B cell (primary cell): ENCODE measurements around the gene CBARP. TPM values are rescaled to one million over a fixed set of nuclear protein-coding genes. Genes with fewer than 3 reads are reported as not detected.

Experiments used
- ATAC-seq: fragments of 200-7000 bp; cut with Tn5 transposase; one replicate; pipeline ENCODE4 v1.10.0; 2021; ENCODE audit warnings: low read depth, mild to moderate bottlenecking, moderate number of reproducible peaks, moderate library complexity
- CTCF ChIA-PET: fragments of 350-600 bp; sonication (Branson Sonifier 250); formaldehyde crosslinking; loops from one replicate; lab custom pipeline; 2021; ENCODE audit warnings: antibody characterized with exemption, inconsistent platforms; lab: Charles Lee
- POLR2A ChIA-PET: fragments of 350-600 bp; sonication (Branson Sonifier 250); formaldehyde crosslinking; loops from one replicate; lab custom pipeline; 2021; ENCODE audit warnings: antibody characterized with exemption; lab: Charles Lee
- DNase-seq: peaks from one replicate; pipeline ENCODE4 v3.0.0; 2013
- H2AFZ ChIP-seq: 2 replicates; pipeline ENCODE4 v1.6.1; 2012; ENCODE audit warnings: mild to moderate bottlenecking, low read depth, low read length; ENCODE audit not compliant: insufficient read depth, poor library complexity, severe bottlenecking
- H3K27ac ChIP-seq, 2 donors: 1 replicate in 1 of 2; 2 replicates in 1 of 2; pipeline ENCODE4 v1.5.1; 2012 to 2013; ENCODE audit warnings: low read length in 2 of 2, mild to moderate bottlenecking in 2 of 2, moderate library complexity in 1 of 2
- H3K27me3 ChIP-seq, 4 experiments: fragments of 200-600 bp in 1 of 4; sonication (generic) in 1 of 4; replicated peaks in 1 of 4; 1 replicate in 2 of 4; 2 replicates in 2 of 4; pipeline versions ENCODE4 v1.6.1 to v1.7.0; 2013 to 2016; ENCODE audit warnings: low read length in 3 of 4, mild to moderate bottlenecking in 2 of 4, mixed read lengths in 1 of 4, moderate library complexity in 1 of 4; ENCODE audit not compliant: insufficient read depth in 4 of 4, control insufficient read depth in 3 of 4; ENCODE audit errors: control extremely low read depth in 1 of 4
- H3K36me3 ChIP-seq, 2 experiments: replicated peaks in 1 of 2; 1 replicate in 1 of 2; 2 replicates in 1 of 2; pipeline versions ENCODE4 v1.6.1 to v1.7.1; 2013; ENCODE audit warnings: low read length in 1 of 2; ENCODE audit not compliant: insufficient read depth in 2 of 2, control insufficient read depth in 1 of 2; ENCODE audit errors: control extremely low read depth in 1 of 2, extremely low read depth in 1 of 2
- H3K4me1 ChIP-seq, 2 donors: fragments of 200-600 bp in 1 of 2; sonication (generic) in 1 of 2; 1 replicate in 1 of 2; 2 replicates in 1 of 2; pipeline versions ENCODE4 v1.5.1 to v1.6.1; 2013 to 2017; ENCODE audit warnings: low read length in 2 of 2; ENCODE audit not compliant: control insufficient read depth in 2 of 2, insufficient read depth in 2 of 2
- H3K4me2 ChIP-seq: replicated peaks from 2 replicates; pipeline ENCODE3; 2012; ENCODE audit warnings: mild to moderate bottlenecking, low read depth, low read length; ENCODE audit not compliant: poor library complexity, severe bottlenecking
- H3K4me3 ChIP-seq, 5 experiments: fragments of 200-600 bp in 1 of 5; sonication (generic) in 1 of 5; 1 replicate in 3 of 5; 2 replicates in 2 of 5; pipeline versions ENCODE4 v1.5.1 to v1.7.0; 2011 to 2016; ENCODE audit warnings: low read length in 4 of 5, mild to moderate bottlenecking in 4 of 5, low read depth in 2 of 5, control low read depth in 1 of 5, moderate library complexity in 1 of 5; ENCODE audit not compliant: insufficient read depth in 1 of 5; ENCODE audit errors: control extremely low read depth in 1 of 5, extremely low read depth in 1 of 5
- H3K79me2 ChIP-seq: fragments of 200-600 bp; sonication (generic); one replicate; pipeline ENCODE4 v1.6.0; 2016; ENCODE audit warnings: low read length; ENCODE audit not compliant: control insufficient read depth, insufficient read depth
- H3K9ac ChIP-seq: fragments of 200-600 bp; sonication (generic); 2 replicates; pipeline ENCODE4 v1.6.1; 2017; ENCODE audit warnings: mild to moderate bottlenecking, low read length, moderate library complexity
- H3K9me3 ChIP-seq, 3 donors: one replicate each; pipeline versions ENCODE4 v1.6.1 to v1.7.1; 2013; ENCODE audit warnings: low read length in 2 of 3; ENCODE audit not compliant: control insufficient read depth in 2 of 3, insufficient read depth in 1 of 3; ENCODE audit errors: control extremely low read depth in 1 of 3
- H4K20me1 ChIP-seq: 2 replicates; pipeline ENCODE4 v1.6.0; 2012; ENCODE audit warnings: mild to moderate bottlenecking, low read length; ENCODE audit not compliant: insufficient read depth, control insufficient read depth, poor library complexity, severe bottlenecking
- H3K27ac Mint-ChIP-seq: one replicate; pipeline ENCODE4 v1.8.0; 2021; ENCODE audit warnings: mixed read lengths
- H3K27me3 Mint-ChIP-seq: one replicate; pipeline ENCODE4 v1.8.0; 2021; ENCODE audit warnings: mixed read lengths
- H3K4me1 Mint-ChIP-seq: one replicate; pipeline ENCODE4 v1.8.0; 2021; ENCODE audit warnings: mixed read lengths
- H3K4me3 Mint-ChIP-seq: one replicate; pipeline ENCODE4 v1.8.0; 2021; ENCODE audit warnings: mixed read lengths
- H3K9me3 Mint-ChIP-seq: one replicate; pipeline ENCODE4 v1.8.0; 2022; ENCODE audit warnings: mixed read lengths; ENCODE audit not compliant: insufficient read depth
- CTCF ChIP-seq: fragments of 200-600 bp; IDR thresholded peaks from one replicate; pipeline ENCODE4 v1.8.0; 2022; ENCODE audit warnings: antibody characterized with exemption, mild to moderate bottlenecking
- EZH2 ChIP-seq: IDR thresholded peaks from 2 replicates; pipeline ENCODE4 v1.6.1; 2012; ENCODE audit warnings: borderline replicate concordance, low read depth, mild to moderate bottlenecking, moderate library complexity, low read length; ENCODE audit not compliant: insufficient read depth, poor library complexity, severe bottlenecking
- WGBS: methylation state at CpG from one replicate; pipeline ENCODE4 v1.1.5; 2013; ENCODE audit warnings: missing lambda C conversion rate; ENCODE audit not compliant: insufficient coverage; 5-methylcytosine and 5-hydroxymethylcytosine counted together
- intact Hi-C: fragments of 100-400 bp; cut with micrococcal nuclease; formaldehyde crosslinking; loops from one replicate; pipeline ENCODE4 v1.10.0; 2022
- polyA plus RNA-seq: library from polyadenylated mRNA; depleted of rRNA; stranded (reverse); fragments of >200 nt; gene quantifications from 2 replicates; pipeline ENCODE4 v1.2.3, GENCODE V29; 2012
- total RNA-seq, 2 donors: library from RNA; stranded (reverse); fragments of 120-200 nt in 1 of 2; gene quantifications; 1 replicate in 1 of 2; 2 replicates in 1 of 2; pipeline versions ENCODE4 v1.2.3 to v1.2.4, GENCODE V29; 2013 to 2022

CBARP gene
- total and polyA plus RNA-seq, 2 donors (not counting 1 experiment from before 2014, with no cell fraction given) = not detected

- Histone ChIP-seq H3K27ac (peak overlapping the region; percentile 48 to 53), H4K20me1 (peaks cover 17% of the 10 kb centered on the region), H3K4me1 (peaks cover 37 to 61% of the 10 kb centered on the region in 2 donors), H3K79me2 (peaks cover 23% of the 10 kb centered on the region), H3K9me3 (no peaks in the 10 kb centered on the region), H3K4me3 (peak overlapping the region in 4 of 5 experiments; percentile 10 to 52 (median 30)), H3K36me3 (peaks cover 0 to 4% of the 10 kb centered on the region in 2 experiments), H3K9ac (peak overlapping the region; percentile 56), H2AFZ (peak overlapping the region; percentile 59), H3K4me2 (peak overlapping the region; percentile 90), H3K27me3 (no peaks in the 10 kb centered on the region)
- POLR2A ChIA-PET = interaction anchor here (0.7 to 7.8 kb wide), 10 partner anchors 9 to 217 kb away, joined by 3 to 402 read pairs (median 10); partner anchors contain the start of genes ARHGAP45, CIRBP, CNN2 and FAM174C
- H3K27me3 Mint-ChIP-seq = no peaks in the 10 kb centered on the region
- peak overlapping the region; percentile 95 for H3K27ac Mint-ChIP-seq
- TF ChIP-seq CTCF (peak; percentile 89), EZH2 (no peak)
- DNase-seq (peak; percentile 91), ATAC-seq (peak; percentile 42)
- WGBS = 59% methylated on average over 33 of the region's 33 CpGs
- CTCF ChIA-PET = interaction anchor here (0.5 to 8.0 kb wide), 46 partner anchors 10 to 380 kb away, joined by 3 to 658 read pairs (median 4); partner anchors contain the start of genes ABCA7, CIRBP, FAM174C and MED16
- peak overlapping the region; percentile 84 for H3K4me3 Mint-ChIP-seq
- peaks cover 34% of the 10 kb centered on the region for H3K4me1 Mint-ChIP-seq
- H3K9me3 Mint-ChIP-seq = no peaks in the 10 kb centered on the region
- intact Hi-C loops = loop anchor here (1.0 to 10.0 kb wide), 8 partner anchors 22 to 1941 kb away; partner anchors contain the start of genes CNN2, GPX4, NCLN and NDUFS7
These were observed 6.2 kb upstream of the CBARP start for GRCh38 chr19:1243768-1244692.
